GM12801 (cell line): ENCODE data around the gene C11orf24.

Experiments used
- TF ChIP-seq, protein P1 (sequence below): IDR thresholded peaks from one replicate; pipeline ENCODE4 v1.5.1; 2011; ENCODE audit warnings: control low read depth; ENCODE audit not compliant: insufficient read length; ENCODE audit errors: extremely low read depth

The C11orf24 gene

DNA sequence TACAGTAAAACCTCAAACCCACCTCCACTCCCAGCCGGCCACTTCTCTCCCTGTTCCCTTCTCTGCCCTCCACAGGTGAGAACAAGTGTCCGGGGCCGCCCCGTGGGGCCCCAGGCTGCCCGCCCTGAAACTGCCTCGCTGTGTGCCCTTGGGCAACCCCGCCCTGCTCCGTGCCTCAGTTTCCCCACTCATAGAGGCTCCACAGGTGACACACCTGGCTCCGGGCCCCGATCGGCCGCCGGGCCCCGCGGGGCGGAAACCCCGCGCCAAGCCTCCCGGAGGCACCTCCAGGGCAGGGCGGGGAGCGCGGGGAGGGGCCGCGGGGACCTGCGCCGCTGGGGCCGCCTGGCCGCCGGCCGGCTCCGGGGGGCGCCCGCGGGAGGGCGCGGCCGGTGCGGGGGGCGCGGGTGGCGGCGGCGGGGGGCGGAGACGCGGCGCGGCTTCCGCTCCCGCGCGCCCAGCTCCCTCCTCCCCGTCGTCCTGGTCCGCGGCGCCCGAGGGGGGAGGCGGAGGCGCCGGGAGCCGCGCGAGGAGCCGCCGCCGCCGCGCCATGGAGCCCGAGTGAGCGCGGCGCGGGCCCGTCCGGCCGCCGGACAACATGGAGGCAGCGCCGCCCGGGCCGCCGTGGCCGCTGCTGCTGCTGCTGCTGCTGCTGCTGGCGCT, 40.5 kb upstream of the C11orf24 start, which contains the start of gene LRP5:
Gene LRP5 (plus strand): TSS at position 475 of the 663 bp plus-strand sequence. CDS start 124 bp downstream, at position 599.
- TF ChIP-seq, protein P1, sequence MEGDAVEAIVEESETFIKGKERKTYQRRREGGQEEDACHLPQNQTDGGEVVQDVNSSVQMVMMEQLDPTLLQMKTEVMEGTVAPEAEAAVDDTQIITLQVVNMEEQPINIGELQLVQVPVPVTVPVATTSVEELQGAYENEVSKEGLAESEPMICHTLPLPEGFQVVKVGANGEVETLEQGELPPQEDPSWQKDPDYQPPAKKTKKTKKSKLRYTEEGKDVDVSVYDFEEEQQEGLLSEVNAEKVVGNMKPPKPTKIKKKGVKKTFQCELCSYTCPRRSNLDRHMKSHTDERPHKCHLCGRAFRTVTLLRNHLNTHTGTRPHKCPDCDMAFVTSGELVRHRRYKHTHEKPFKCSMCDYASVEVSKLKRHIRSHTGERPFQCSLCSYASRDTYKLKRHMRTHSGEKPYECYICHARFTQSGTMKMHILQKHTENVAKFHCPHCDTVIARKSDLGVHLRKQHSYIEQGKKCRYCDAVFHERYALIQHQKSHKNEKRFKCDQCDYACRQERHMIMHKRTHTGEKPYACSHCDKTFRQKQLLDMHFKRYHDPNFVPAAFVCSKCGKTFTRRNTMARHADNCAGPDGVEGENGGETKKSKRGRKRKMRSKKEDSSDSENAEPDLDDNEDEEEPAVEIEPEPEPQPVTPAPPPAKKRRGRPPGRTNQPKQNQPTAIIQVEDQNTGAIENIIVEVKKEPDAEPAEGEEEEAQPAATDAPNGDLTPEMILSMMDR, result no peak

DNA sequence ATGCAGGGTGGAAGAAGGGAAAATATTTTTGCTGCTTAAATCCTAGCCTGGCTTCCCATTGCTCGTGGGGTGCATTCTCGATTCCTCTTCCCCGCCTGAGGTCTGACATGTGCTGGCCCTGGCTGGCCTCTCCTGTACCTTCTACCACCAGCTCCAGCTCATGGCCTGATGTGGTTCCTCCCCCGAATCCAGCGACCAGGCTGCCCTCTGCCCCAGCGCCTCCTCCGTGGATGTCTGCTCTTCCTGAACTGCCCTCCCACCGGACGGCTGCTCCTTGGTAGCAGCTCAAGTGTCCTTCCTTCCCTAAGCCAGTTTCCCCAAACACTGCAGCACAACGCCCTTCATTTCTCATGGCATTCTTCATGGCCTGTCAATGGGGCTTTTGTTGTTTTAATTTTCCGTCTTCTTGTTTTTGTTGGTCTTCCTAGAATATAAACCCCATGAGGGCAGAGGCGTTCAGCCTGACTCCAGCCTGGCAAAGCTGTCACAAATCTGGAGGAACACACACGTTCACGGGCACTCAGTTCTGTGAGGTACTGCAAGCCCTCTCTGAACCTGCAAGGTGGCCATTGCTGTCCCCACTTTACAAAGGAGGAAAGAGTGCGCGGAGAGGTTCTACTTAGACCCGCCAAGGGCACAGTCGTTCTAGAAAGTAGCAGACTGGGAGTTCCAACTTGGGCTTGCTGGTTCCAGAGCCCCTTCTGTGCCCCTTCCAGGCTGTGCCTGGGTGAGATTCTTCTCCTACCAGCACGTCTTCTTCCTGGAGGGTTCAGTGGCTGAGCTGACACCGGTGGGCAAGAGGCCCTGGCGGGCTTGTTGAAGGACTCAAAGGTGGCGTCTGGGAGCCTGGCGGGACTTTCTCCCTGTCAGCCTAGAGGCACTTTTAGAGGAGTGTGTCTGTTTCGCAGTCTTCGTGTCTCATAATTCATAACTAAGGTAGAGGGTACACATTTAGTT, 39.7 kb upstream of the C11orf24 start:
- TF ChIP-seq, protein P1, result no peak

DNA sequence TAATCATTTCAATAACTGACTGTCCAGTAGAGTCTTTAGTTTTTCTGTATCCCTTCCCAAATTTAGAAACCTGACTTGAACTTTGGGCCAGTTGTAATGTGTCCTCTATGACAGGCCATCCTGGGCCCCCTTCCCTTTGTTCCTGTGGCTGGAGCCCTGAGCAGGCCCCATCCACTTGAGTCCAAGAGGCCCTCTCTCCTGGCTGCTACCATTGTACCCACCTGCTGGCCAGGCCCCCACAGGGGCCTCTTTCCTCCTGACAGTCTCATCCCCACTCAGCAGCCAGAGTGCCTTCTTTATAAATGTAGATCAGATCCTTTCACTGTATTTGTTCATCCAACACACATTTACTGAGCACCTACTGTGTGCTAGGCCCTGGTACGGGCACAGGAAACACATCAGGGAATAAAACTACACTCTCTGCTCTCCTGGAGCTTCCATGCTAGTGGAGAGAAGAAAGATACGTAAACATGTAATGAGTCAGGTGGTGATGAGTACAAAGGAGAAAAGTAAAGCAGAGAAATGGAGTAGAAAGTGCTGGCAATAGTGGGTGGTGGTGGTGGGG, 37.9 kb upstream of the C11orf24 start:
- TF ChIP-seq, protein P1, result no peak

DNA sequence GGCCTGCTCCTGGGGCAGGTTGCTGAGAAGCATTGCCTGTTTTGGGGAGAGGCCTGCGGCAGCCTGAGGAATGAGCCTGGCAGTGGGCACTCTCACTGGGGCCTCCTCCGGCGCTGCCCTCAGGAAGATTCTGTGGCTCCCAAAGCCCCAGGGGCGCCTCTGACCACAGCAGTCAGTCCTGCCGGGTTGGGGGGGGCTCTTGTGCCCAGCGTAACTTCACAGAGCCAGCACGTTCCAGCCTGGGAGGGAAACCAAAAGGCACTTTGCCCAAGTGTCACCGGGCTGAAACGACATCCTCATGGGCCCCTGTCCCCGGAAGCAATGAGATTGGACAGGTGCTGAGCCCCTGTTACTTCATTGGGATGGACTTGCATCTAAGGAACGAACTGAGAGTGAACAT, 36.3 kb upstream of the C11orf24 start:
- TF ChIP-seq, protein P1, result no peak

DNA sequence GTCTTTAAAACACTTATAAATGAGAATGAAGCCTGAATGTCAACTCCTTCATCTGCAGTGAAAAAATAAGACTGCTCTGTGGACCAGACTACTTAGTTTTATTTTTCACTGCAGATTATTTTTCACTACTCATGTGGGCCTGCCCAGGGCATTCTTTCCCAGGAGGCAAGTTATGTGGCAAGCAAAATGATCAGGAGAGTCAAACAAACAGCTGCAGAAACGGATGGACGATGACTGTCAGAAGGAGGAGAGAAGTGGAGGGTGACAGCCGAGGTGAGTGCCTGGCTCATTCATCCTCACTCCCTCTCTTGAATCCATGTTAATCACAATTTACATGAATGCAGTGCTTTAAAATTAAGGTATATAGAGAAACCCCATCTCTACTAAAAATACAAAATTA, 34.9 kb upstream of the C11orf24 start:
- TF ChIP-seq, protein P1, result no peak

DNA sequence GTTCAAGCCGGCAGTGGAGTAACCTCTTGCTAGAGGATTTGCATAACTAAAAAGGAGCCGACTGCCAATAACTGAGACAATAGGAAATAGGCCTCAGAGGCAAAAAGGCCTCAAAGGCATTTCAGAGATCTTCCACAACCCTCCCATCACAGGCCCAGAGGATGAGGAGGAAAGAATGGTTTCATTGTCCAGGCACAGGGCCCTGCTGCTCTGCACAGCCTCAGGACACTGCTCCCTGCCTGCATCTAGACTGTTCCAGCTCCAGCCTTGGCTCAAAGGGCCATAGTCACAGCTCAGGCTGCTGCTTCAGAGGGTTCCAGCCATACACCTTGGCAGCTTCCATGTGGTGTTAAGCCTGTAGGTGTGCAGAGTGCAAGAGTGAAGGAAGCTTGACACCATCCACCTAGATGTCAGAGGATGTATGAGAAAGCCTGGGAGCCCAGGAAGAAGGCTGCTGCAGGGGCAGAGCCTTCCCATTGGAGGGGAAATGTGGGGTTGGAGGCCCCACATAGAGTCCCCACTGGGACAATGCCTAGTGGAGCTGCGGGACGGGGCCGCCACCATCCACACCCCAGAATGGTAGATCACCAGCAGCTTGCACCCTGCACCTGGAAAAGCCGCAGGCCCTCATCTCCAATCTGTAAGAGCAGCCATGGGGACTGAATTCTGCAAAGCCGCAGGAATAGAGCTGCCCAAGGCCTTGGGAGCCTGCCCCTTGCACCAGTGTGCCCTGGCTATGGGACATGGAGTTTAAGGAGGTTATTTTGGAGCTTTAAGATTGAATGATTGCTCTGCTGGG, 32.4 kb upstream of the C11orf24 start:
- TF ChIP-seq, protein P1, result no peak
